GM19025 (cell line): ENCODE measurements around the gene ST6GALNAC3.

Experiments used
- ATAC-seq: cut with Tn5 transposase; IDR thresholded peaks from one replicate; pipeline ENCODE4 v1.9.1; 2021; ENCODE audit warnings: mild to moderate bottlenecking, low read depth, moderate library complexity; ENCODE audit not compliant: unreplicated experiment

ST6GALNAC3 gene

DNA sequence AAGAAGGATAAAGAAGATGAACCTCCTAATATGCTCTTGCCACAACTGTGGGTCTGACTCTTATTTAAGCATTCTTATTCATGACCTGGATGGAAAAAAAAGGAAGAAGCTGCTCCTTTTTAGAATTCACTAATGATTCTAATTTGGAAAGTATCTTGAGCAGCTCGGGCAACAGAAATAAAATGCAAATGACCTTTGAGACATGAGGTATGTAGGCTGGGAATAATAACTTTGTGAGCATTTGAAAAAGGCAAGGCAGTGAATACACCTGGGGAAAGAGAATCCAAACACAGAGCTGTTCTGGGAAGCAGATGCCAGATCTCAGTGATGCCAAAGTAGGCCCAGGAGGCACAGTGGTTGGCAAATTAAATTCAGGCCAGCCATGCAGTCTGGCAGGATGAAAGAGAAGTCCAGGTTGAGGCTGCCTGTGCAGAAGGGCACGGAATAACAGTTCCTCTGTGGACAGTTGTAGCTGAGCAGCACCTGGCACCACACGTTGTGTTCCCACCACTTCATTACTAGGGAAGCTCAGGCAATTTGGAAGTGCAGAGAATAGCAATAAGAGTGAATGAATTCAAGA is 471.9 kb downstream of the ST6GALNAC3 start:
- ATAC-seq, result no peak

DNA sequence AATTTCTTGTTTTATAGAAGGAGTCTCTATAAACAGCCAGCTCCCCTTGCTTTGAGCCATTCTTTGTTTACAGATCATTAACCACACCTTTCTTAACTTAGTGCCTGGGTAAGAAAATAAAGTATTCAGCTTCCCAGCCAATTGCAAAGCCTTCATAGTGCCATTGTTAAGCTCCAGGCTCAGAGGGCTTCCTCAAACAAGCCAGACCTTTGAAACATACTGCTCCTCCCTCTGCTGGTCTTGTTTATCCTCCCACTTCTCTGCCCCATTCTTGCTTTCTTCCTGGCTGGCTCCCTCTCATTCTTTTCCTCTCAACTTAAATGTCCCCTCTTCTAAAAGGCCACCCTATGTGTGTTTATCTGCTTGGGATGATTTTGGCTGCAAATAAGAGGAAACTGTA is 473.4 kb downstream of the ST6GALNAC3 start:
- no peak for ATAC-seq

DNA sequence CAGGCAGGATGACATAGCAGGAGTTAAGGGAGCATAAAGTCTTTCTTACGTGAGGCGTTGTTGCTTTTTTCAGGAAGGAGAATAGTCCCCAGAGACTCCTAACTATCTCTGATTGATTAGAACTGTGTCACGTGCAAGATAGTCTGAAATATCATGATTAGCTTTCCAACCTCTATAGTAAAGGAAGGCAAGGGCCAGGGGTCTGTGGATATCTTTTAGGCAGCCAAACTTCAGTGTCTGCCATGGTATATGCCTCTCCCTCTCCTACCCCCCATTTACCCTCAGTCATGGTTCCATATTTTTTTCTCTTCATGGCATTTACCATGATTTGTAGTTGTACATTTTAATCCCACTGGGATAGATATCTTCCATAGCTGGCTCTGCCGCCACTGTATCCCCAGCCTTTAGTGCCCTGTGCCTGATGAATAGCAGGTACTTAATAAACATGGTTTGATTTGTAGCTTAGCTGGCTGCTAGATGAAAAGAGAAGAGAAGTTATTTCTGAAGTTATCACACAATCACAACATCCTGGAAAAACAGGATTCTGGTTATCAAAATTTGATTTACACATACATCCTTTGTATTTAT is 474.1 kb downstream of the ST6GALNAC3 start:
- ATAC-seq, result no peak

DNA sequence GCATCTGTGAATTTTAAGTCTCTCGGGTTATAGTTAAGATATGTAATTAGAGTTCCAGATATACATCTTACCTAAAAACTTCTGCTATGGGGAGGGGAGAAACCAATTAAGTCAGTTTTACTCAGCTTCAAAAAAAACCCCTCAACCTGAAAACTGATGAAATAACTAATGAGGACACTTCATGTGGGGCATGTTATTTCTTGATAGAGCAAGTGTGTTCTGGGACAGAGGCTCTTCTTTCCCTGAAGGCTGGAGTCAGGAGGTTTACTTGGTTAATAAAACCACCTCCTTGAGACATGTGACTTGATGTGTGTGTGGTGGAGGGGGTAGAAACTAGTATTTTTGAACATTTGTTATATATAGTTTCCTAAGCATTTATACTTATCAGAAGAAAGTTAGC is 479.7 kb downstream of the ST6GALNAC3 start:
- no peak for ATAC-seq

DNA sequence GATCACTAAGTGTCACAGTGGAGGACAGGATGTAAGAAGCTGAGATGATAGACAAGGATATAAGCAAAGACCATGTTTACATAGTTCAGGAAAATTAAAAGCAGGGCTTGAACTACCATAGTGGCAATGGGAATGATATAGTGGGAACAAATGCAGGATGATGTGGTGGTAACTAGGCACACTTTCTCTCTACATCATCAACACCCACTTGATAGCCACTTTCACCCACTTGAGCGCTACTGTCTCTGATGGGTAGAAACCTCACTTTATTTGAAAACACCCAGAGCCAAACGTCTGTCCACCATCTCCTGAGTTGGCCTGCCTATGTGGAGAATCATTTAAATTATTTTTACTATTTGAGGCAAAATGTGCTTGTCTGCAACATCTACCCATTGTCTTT is 487.7 kb downstream of the ST6GALNAC3 start:
- ATAC-seq, result no peak

DNA sequence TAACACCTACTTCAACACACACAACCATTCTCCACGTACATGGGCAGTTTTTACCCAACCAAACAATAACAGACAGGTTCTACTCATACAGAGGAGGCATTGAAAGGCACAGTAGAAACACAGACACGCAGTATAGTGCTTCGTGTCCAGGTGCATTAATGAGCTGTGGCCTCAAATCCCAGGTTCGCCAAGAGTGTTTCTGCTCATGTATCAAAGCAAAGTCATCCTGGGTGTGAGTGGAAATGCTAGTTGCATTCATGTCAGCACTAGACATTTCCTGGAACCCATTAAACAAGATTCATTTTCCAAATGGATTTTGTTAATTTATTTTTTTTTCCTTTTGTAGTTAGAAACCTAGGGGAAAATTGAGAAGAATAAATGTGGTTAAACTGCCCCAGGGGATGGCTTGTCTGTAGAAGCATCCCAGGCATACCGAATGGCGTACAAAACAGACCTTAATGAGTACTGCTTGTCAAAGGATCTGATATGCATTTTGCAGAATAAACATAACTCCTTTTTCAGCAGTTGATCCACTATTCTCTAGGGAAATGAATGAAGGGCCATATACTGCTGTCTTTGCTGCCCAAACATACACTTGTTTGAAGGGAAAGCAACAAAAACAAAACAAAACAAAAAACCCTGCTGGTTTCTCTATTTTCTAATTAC is 494.2 kb downstream of the ST6GALNAC3 start:
- no peak for ATAC-seq

DNA sequence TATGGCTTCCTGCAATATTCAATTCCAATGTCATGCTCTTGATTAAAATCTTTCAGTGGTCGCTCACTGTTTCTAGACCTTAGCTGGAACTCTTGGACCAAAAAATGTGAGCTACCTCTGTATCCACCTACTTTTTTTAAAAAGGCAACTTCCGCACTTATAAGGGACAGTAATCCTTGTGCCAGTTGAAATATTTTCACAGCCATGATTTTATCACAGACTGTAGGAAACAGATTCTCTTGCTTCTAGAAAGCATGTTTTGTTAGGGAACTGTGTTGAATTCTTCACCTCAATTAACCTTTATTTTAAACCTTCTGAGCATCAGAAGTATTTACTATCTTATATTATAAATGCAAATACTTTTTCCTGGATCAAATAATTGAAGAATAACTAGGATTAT is 496.7 kb downstream of the ST6GALNAC3 start:
- no peak for ATAC-seq

DNA sequence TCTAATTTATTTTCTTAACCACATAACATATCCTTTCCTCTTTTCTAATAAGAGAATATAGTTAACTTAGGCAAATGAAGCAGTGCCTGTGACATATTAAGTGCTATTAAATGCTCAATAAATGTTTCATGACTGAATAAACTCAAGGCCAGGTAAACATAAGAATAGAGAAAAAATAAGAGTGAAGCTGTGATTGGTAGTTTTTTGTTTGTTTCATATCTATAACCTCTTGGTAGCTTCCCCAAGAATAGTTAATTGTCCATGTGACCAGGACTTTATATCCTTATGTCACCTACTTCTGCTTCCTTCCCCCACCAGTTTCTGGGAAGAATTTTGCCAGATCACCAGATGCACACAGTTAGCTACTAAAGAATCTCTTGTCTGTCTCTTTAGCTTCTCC is 497.7 kb downstream of the ST6GALNAC3 start:
- ATAC-seq, result no peak

DNA sequence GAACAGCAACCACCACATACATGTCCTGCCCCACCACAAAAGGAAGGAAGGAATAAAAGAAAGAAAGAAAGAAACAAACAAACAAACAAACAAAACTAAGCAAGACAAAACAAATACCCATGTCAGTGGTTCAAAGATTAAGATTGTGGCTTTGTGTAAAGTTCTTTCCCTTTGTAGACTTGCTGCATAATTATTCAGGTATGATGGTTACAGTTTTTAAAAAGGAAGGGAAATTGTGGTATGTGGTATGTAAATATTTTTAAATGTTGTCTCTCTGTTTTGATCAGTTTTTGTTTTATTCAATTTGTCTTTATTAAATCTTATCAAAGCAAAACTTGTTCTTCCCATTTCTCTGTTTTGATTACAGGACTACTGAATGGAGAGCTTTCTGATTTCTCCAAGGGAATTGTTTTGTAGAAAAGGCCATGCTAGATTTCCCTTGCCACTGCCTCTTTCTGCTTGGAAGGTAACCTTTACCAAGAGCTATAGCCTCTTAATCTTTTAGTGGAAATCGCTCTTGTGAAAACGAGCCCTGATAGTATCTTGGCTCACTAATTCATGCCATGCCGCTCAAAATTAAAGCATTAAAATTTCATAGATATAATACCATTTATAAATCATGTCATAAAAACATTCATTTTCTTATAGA is 502.5 kb downstream of the ST6GALNAC3 start:
- no peak for ATAC-seq

DNA sequence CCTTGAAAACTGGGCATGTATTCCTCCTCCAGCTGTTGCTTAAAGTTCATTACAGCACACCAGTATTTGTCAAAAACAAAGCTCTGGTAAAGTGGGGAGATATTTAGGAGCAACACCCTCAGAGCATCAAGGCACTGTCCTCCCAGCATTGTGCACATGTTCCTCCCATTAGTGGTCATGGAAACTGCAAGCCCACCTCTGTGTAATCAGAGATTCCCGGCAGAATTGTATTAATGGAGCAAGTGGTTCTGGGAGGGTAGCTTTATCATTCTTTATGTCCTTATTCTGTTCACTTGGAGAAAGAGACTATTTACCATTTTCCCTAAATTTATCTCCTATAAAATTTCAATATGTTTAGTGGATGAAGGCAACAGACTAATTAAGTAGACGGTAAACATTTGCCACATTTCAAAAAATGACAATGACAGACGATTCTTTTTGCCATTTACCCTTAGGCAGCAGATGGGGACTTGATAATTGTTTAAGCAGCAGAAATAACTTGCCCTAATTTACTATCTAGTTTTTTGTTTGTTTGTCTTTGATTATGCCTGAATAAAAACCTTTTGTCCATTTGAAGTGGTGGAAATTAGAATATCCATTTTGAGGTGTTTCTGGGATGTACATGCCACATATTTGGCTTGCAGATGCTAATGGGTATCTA is 503.1 kb downstream of the ST6GALNAC3 start:
- no peak for ATAC-seq

DNA sequence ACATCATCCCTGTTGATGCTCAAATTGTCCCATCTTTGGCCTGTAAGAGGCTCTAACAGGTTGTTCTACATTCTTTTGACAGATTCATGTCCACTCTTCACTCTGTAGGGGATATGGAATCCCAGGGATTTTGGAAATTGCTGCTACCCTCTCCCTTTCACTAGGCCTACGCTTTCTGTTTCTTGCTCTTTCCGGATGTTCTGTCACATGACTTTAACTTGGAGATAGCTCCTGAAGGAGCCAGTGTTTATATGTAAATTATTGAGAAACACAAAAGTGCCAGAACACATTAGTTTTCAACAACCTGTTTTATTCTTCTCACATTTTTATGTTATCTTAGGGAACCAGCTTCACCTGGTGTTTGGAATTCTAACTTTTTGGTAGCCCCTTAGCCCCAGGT is 505.7 kb downstream of the ST6GALNAC3 start:
- ATAC-seq, result no peak

DNA sequence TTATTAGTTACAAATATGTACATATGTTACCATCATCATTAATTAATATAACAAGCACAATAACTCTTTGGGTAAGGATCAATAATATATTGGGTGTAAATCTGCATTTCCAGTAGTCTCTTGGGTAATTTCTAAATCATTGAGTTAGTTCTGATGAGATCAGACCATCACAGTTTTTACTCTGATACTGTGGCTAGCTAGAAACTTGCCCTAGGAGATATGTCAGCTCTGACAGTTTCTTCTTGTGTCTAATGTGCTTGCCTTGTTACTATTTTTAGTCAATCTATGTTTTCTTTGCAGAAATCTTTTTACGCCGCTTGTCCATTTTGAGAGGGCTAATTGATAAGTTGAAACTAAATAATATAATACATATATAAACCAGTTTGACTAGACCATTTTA is 507.2 kb downstream of the ST6GALNAC3 start:
- no peak for ATAC-seq

DNA sequence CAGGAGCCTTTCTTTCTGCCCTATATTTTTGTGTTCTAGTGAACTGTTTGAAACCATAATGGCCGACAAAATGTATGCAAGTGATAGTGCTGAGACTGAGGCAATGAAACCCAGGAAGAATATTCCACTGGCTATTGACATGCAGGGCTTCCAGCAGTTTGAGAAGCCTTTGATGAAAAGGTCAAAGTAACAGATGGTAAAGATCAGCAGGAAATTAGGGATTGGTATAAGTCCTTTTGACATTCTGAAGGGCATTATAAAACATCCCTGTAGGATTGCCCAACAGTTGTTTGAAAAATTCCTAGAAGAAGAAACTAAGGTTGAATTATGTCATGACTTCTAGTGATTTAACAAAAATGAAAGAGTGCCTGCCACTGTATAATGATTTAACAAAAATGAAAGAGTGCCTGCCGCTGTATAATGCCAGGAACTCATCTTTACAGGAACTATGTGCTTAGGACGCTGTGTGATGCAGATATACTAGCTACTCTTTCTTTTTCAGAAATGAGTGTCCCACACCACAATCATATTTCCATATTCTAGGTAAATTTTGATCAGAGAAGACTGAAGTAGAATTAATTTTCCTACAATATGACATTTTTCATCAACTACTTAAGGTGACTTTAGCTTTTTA is 508.8 kb downstream of the ST6GALNAC3 start:
- ATAC-seq, result no peak

DNA sequence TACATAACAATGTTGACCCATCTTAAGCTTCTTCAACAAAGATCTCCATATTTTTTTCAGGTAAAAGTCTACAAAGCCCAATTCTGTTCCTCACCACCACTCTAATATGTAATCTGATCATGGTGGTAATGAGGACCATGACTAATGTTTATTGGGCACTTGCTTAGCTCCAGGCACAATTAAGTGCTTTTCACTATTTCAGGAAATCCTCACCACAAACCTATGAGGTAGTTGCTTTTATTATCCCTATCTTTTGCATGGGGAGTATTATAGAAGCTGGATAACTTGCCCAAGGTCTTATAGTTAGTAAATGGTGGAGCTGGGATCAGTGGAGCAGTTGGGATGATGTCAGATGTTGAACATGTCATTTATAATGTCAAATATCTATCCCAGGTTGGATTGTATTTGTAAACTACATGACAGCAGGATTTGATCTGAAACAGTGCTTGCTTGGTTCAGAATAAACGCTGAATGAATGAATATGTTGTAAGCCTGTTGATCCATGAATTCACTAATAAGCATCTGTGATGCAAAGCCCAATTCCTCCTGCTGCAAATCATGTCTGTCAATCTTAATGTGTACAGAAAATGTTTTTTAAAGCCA is 509.4 kb downstream of the ST6GALNAC3 start:
- no peak for ATAC-seq

DNA sequence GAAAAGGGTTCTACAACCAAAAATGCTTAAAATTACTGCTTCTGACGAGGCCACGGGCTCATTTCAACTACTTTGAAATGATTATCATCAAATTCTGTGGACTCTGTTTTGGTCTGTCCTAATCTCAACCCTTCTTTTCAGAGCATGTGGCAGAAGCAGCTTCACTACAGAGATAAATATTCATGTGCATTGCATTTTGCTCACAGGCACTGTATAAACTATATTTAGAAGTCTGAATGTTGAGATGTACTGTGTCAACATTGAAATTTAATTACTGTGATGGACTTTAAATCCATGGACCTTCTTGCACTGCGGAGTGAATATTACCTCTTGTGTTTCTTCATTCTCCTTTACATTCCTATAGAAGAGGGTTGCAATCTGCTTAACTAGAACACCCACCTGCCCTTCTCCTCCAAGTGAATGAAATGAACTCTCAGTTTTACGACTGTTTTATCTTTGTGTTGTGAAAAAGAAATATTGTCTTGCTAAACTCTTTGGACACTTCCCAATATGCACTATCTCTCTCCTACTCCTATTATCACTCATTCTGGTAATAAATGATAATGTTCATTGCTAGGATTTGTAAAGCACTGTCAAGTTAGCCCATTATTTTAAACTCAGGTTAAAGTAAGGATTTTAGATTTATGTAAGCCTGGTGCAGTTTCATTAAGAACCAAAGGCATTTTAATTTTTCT is 511.6 kb downstream of the ST6GALNAC3 start:
- no peak for ATAC-seq

DNA sequence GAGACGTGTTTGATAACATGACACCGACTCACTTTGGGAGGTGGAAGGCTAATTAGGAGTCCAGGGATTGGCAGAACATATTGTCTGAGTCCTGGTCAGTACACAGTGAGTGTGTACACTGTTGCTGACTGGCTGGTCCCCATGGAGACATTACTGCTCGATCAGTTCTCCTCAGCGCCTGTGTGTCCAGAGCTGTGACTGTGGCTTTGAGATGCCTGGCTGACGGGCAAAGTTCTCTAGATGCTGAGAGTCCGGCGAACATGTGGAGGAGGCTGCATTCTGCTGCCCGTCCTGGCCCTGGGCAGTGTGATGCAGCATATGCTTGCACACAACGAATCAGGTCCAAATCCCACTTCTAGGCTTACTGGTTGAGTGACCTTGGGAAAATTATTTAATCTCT is 512.7 kb downstream of the ST6GALNAC3 start:
- no peak for ATAC-seq

DNA sequence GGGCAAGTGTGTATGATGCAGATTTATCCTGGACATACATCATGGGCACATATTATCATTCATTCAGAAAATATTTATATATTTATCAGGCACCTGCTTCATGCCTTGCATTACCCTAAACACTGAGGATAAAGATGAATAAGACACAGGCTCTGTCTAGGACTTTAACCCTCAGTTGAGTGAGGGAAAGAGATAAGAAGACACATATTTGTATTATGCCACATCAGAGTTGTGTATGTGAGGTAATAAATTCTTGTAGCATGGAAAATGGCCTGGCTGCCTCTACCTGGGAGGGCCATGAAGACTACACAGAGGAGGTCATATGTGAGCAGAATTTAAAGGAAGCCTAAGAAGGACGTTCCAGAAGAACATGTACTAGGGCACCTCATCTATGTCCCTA is 516.9 kb downstream of the ST6GALNAC3 start:
- ATAC-seq, result no peak

DNA sequence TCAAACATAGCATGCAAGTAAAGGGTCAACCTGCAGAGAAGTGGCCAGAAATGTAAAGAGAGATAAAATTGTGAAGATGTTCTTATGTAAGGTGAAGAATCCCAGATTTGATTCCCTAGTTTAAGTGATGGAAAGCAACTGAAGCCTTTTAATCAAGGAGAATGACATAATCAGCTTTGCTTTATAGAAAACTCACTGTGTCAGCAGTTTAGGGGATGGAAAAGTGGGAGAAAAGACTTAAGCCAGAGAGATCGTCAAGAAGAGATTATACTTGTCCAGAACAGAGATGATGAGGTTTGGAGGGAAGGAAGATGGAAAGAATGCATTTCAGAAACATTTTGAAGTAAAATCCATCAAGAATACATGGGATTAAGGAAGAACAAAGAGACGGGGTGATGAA is 517.4 kb downstream of the ST6GALNAC3 start:
- no peak for ATAC-seq

DNA sequence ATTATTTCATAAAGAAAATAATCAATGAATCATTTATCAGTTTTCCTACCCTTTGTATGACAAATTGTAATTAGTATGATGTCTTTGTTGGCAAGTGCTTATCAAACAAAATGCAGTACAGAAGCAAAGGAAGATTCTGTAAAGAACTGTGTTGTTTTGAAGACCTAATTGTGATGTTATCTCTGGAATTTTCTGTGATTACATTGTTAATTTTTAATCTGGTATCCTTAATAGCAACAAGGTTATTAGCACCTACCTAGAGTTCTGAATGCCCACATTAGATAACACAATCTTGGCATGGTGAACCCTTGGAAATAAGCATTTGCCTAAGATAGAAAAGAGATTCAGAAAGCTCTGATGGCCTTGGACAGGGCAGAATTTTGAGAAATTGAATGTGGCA is 518.6 kb downstream of the ST6GALNAC3 start:
- no peak for ATAC-seq

DNA sequence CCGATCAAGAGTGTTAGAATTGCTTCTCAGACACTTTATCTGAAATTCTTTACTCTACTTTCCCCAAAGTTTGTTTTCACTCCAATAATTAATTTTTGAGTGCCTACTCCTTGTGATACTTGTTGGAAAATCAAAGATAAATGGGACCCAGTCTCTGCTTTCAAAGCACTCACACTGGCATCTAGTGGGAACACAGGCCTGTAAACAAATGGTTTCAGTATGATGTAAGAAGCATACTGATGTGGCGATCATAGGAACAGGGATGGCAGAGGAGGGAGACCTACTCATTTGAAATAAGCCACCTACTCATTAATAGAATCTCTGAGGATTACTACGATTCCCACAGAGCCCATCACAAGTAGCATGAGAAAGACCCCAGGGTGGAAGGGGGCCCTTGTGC is 519.1 kb downstream of the ST6GALNAC3 start:
- no peak for ATAC-seq
